ENCODE measurements around the gene AP5S1. TPM values are rescaled to one million over a fixed set of nuclear protein-coding genes. Genes with fewer than 3 reads are reported as not detected.

The AP5S1 gene
- total and polyA plus RNA-seq, 2 of the 13 experiments (the other 11 are each of a cell fraction or from before 2014, with no cell fraction given): 7.9 to 23.2 TPM

- H3K27me3 ChIP-seq (ENCODE audit: control insufficient read depth in 1 of 2, insufficient read depth in 2 of 2, low read length in 2 of 2): no peaks in the 10 kb centered on the region; a peak in 1 of 5 replicates
- no peaks in the 10 kb centered on the region for H3K9me3 ChIP-seq (ENCODE audit: low read length)
- H3K36me3 ChIP-seq (replicated peaks in 1 of 2; ENCODE audit: control insufficient read depth in 1 of 2, insufficient read depth in 2 of 2, low read length in 2 of 2): no peaks in the 10 kb centered on the region
- in situ Hi-C loops (cut with HindIII; ENCODE audit: extremely low pct_ligation_motif_present, low pct_unique_long_range_greater_than_20kb) (no loop called here), intact Hi-C loops (cut with micrococcal nuclease; ENCODE audit: unreplicated experiment) (no loop called here)
- no peak overlapping the region for H3K4me3 ChIP-seq (replicated peaks in 1 of 3; ENCODE audit: insufficient read depth in 1 of 3, low read depth in 2 of 3, low read length in 3 of 3)
- FAIRE-seq: no peak
- no peaks in the 10 kb centered on the region for H4K20me1 ChIP-seq (ENCODE audit: insufficient read depth, low read length)
- no peak for TF ChIP-seq JDP2 (CRISPR knock-in tag; IDR thresholded peaks at IDR 0.05; ENCODE audit: borderline replicate concordance)
- TF ChIP-seq FOXO4 (CRISPR knock-in tag; conservative IDR thresholded peaks at IDR 0.05): no peak
- no peak for TF ChIP-seq PRMT3 (CRISPR knock-in tag; IDR thresholded peaks at IDR 0.05; ENCODE audit: borderline replicate concordance, low read depth)
- TF ChIP-seq ZNF891 (CRISPR knock-in tag; IDR thresholded peaks at IDR 0.05): 0 out of 2 replicates have a peak, but pooled peaks have one; percentile 17
- peak overlapping the region; percentile 13 for H3K27ac ChIP-seq (ENCODE audit: extremely low read length, insufficient read depth, low read length)
- no peak overlapping the region for H3K4me2 ChIP-seq (ENCODE audit: low read depth, low read length)
- H3K79me2 ChIP-seq (ENCODE audit: insufficient read depth, low read length): peaks cover 11% of the 10 kb centered on the region
- H3K9ac ChIP-seq (ENCODE audit: insufficient read depth, low read depth, low read length): no peak overlapping the region
- H2AFZ ChIP-seq (ENCODE audit: low read length): no peak overlapping the region
- WGBS (ENCODE audit: low lambda C conversion rate): 94% methylated on average over 7 of the region's 7 CpGs
- ChIA-PET CTCF (ENCODE audit: low intra/inter-chr PET ratio, low total read pairs) (no interaction called here), POLR2A (interaction anchor here (0.9 to 2.1 kb wide), 5 partner anchors 17 to 56 kb away, joined by 3 to 9 read pairs (median 5); partner anchors contain the start of genes AP5S1 and CENPB)
- ATAC-seq: no peak
- H3K4me1 ChIP-seq (ENCODE audit: insufficient read depth, low read length): peaks cover 31% of the 10 kb centered on the region
- no peak for DNase-seq (ENCODE audit: low spot score)
- BruUV-seq (replicated peaks): no TSS peak
Observed at GRCh38 chr20:3842348-3842930, 22.1 kb downstream of the AP5S1 start.

GRCh38 chr20:3843490-3843889, 23.1 kb downstream of the AP5S1 start:
- peak overlapping the region; percentile 44; the same call in 1 of the 2 replicates for H3K4me2 ChIP-seq (ENCODE audit: low read depth, low read length)
- peaks cover 42% of the 10 kb centered on the region for H3K4me1 ChIP-seq (ENCODE audit: insufficient read depth, low read length)
- intact Hi-C loops (cut with micrococcal nuclease; ENCODE audit: unreplicated experiment) (no loop called here), in situ Hi-C loops (cut with HindIII; ENCODE audit: extremely low pct_ligation_motif_present, low pct_unique_long_range_greater_than_20kb) (no loop called here)
- H3K9me3 ChIP-seq (ENCODE audit: low read length): no peaks in the 10 kb centered on the region
- no peak overlapping the region; a peak in 1 of 6 replicates for H3K4me3 ChIP-seq (replicated peaks in 1 of 3; ENCODE audit: insufficient read depth in 1 of 3, low read depth in 2 of 3, low read length in 3 of 3)
- WGBS (ENCODE audit: low lambda C conversion rate): 33% methylated on average over 5 of the region's 5 CpGs
- ATAC-seq (no peak), FAIRE-seq (no peak), DNase-seq (ENCODE audit: low spot score) (peak; percentile 69)
- ChIA-PET POLR2A (interaction anchor here (0.8 to 2.1 kb wide), 7 partner anchors 11 to 76 kb away, joined by 3 to 9 read pairs (median 5); partner anchors contain the start of genes ADISSP, AP5S1 and CENPB), CTCF (ENCODE audit: low intra/inter-chr PET ratio, low total read pairs) (no interaction called here)
- H3K9ac ChIP-seq (ENCODE audit: insufficient read depth, low read depth, low read length): peak overlapping the region; percentile 28; the same call in 1 of the 2 replicates
- H4K20me1 ChIP-seq (ENCODE audit: insufficient read depth, low read length): peaks cover 2% of the 10 kb centered on the region; the same call in 1 of the 2 replicates
- H3K27ac ChIP-seq (ENCODE audit: extremely low read length, insufficient read depth, low read length): peak overlapping the region; percentile 45
- no peak overlapping the region for H2AFZ ChIP-seq (ENCODE audit: low read length)
- BruUV-seq (replicated peaks): no TSS peak
- no peaks in the 10 kb centered on the region; a peak in 1 of 5 replicates for H3K27me3 ChIP-seq (ENCODE audit: control insufficient read depth in 1 of 2, insufficient read depth in 2 of 2, low read length in 2 of 2)
- H3K36me3 ChIP-seq (replicated peaks in 1 of 2; ENCODE audit: control insufficient read depth in 1 of 2, insufficient read depth in 2 of 2, low read length in 2 of 2): no peaks in the 10 kb centered on the region
- peaks cover 20% of the 10 kb centered on the region for H3K79me2 ChIP-seq (ENCODE audit: insufficient read depth, low read length)
- TF ChIP-seq HNF1A (IDR thresholded peaks at IDR 0.05; ENCODE audit: low read depth) (no peak), HNF1A (CRISPR knock-in tag; IDR thresholded peaks at IDR 0.05; ENCODE audit: borderline replicate concordance) (no peak), HNRNPK (IDR thresholded peaks at IDR 0.05; ENCODE audit: low read depth, low read length, poor library complexity, severe bottlenecking) (no peak), CENPX (CRISPR knock-in tag; IDR thresholded peaks at IDR 0.05) (no peak)

Data from HepG2 (cell line).